Peyer's patch (tissue), 4 donors: ENCODE data around the gene DACH1.

Source experiments
- POLR2A ChIP-seq, 2 donors: fragments of 450-650 bp; IDR thresholded peaks; one replicate each; pipeline ENCODE4 v1.5.1; 2017; ENCODE audit warnings: antibody characterized with exemption in 2 of 2, mild to moderate bottlenecking in 2 of 2, moderate library complexity in 2 of 2
- TF ChIP-seq, protein P1 (sequence below), 6 experiments: fragments of 450-650 bp in 4 of 6; fragments of 200-600 bp in 2 of 6; sonication (generic) in 1 of 6; IDR thresholded peaks; one replicate each; pipeline ENCODE4 v1.5.1; 2017 to 2019; ENCODE audit warnings: antibody characterized with exemption in 6 of 6, mild to moderate bottlenecking in 3 of 6, moderate library complexity in 1 of 6

- TF ChIP-seq, protein P1, sequence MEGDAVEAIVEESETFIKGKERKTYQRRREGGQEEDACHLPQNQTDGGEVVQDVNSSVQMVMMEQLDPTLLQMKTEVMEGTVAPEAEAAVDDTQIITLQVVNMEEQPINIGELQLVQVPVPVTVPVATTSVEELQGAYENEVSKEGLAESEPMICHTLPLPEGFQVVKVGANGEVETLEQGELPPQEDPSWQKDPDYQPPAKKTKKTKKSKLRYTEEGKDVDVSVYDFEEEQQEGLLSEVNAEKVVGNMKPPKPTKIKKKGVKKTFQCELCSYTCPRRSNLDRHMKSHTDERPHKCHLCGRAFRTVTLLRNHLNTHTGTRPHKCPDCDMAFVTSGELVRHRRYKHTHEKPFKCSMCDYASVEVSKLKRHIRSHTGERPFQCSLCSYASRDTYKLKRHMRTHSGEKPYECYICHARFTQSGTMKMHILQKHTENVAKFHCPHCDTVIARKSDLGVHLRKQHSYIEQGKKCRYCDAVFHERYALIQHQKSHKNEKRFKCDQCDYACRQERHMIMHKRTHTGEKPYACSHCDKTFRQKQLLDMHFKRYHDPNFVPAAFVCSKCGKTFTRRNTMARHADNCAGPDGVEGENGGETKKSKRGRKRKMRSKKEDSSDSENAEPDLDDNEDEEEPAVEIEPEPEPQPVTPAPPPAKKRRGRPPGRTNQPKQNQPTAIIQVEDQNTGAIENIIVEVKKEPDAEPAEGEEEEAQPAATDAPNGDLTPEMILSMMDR (IDR thresholded peaks at IDR 0.05): no peak
- TF ChIP-seq POLR2A (IDR thresholded peaks at IDR 0.05): no peak
Observed at GRCh38 chr13:71576571-71576970, 290.4 kb downstream of the DACH1 start.
